ENCODE measurements around the gene UBR4.

DNA sequence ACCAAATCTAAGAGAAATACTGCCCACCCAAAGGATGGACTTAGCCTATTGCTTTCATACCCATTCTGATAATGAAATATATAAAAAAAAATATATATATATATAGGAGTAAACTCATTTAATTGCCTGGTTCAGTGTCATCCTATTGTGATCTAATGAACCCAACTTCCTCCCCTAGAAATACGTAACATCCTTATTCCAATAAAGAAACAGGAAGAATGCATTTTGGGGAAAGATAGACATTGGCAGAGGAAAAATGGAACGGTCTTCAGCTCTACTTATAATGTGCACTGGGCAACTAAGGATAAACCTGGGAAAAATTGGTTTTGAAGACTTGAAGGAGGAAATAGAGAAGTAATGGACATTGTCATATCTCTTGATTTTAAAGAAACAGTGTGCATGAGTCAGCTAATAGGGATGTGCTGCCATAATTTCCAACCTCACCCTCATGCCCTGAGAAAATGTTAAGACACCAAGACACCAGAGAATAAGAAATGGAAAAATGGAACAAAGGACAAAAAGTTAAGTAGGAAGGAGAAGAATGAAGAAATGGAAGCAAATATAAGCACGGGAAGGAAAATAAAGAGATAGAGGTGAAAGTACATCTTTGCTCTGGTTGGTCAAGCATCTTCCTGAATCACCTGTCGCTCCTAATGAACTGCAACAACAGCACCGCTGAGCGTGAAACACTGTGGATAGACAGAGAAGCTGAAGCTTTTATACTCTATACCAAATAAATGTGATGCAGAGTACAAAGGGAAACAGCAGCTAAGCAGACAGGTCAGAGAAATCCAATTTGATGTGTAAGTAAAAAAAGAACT lies 5.4 kb downstream of the UBR4 start:
- TF ChIP-seq POLR2A (IDR thresholded peaks at IDR 0.05) = no peak
- TF ChIP-seq, protein P1, sequence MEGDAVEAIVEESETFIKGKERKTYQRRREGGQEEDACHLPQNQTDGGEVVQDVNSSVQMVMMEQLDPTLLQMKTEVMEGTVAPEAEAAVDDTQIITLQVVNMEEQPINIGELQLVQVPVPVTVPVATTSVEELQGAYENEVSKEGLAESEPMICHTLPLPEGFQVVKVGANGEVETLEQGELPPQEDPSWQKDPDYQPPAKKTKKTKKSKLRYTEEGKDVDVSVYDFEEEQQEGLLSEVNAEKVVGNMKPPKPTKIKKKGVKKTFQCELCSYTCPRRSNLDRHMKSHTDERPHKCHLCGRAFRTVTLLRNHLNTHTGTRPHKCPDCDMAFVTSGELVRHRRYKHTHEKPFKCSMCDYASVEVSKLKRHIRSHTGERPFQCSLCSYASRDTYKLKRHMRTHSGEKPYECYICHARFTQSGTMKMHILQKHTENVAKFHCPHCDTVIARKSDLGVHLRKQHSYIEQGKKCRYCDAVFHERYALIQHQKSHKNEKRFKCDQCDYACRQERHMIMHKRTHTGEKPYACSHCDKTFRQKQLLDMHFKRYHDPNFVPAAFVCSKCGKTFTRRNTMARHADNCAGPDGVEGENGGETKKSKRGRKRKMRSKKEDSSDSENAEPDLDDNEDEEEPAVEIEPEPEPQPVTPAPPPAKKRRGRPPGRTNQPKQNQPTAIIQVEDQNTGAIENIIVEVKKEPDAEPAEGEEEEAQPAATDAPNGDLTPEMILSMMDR (IDR thresholded peaks at IDR 0.05) = no peak
